Colonic mucosa (tissue), 4 donors: ENCODE measurements around the gene TH. TPM values are rescaled to one million over a fixed set of nuclear protein-coding genes. Genes with fewer than 3 reads are reported as not detected.

Experiments
- DNase-seq: peaks from one replicate; pipeline ENCODE4 v3.0.0-alpha.2; 2020
- H3K27ac ChIP-seq: fragments of 200-600 bp; one replicate; pipeline ENCODE4 v1.8.0; 2021
- H3K27me3 ChIP-seq: fragments of 200-600 bp; one replicate; pipeline ENCODE4 v1.8.0; 2021
- H3K36me3 ChIP-seq: fragments of 200-600 bp; one replicate; pipeline ENCODE4 v1.8.0; 2021
- H3K4me1 ChIP-seq: fragments of 200-600 bp; one replicate; pipeline ENCODE4 v1.8.0; 2021; ENCODE audit warnings: mild to moderate bottlenecking
- H3K4me3 ChIP-seq: fragments of 200-600 bp; one replicate; pipeline ENCODE4 v1.8.0; 2021
- H3K9ac ChIP-seq, 2 donors: one replicate each; pipeline ENCODE4 v1.7.0; 2013; ENCODE audit warnings: control low read depth in 2 of 2, low read depth in 2 of 2, low read length in 2 of 2
- H3K9me3 ChIP-seq: fragments of 200-600 bp; one replicate; pipeline ENCODE4 v1.8.0; 2021
- CTCF ChIP-seq: fragments of 200-600 bp; IDR thresholded peaks from one replicate; pipeline ENCODE4 v1.8.0; 2022; ENCODE audit warnings: antibody characterized with exemption, mild to moderate bottlenecking
- intact Hi-C: fragments of 100-400 bp; cut with DNase I; formaldehyde crosslinking; loops from one replicate; pipeline ENCODE4 v1.14.1; 2022
- total RNA-seq, 2 donors: library from RNA; stranded (reverse); fragmentation: NEBNext Ultra II Directional in 1 of 2; extraction: Animal tissue kit (Norgen Biotek cat#: 25700) in 1 of 2; gene quantifications; one replicate each; pipeline ENCODE4 v1.2.1, GENCODE V29; 2021
- donor health status: healthy.
- donor health status: DM: no; HTN: no; CAD: no.
- donor health status: DM: no; HTN: no; CAD: no.

TH gene
- total RNA-seq, 2 donors from 2014 or later = 0.15 TPM; not detected in 1

GRCh38 chr11:2210366-2211112 lies 38.9 kb upstream of the TH start:
- H3K36me3 ChIP-seq = no peaks in the 10 kb centered on the region
- H3K9ac ChIP-seq = no peak overlapping the region
- DNase-seq = peak; percentile 27
- peaks cover 3% of the 10 kb centered on the region for H3K4me1 ChIP-seq
- H3K9me3 ChIP-seq = no peaks in the 10 kb centered on the region
- no peak overlapping the region for H3K4me3 ChIP-seq
- no peaks in the 10 kb centered on the region for H3K27me3 ChIP-seq
- no peak overlapping the region for H3K27ac ChIP-seq
- intact Hi-C loops = no loop called here
- TF ChIP-seq CTCF = no peak

- H3K4me1 ChIP-seq = peaks cover 3% of the 10 kb centered on the region
- no peak for TF ChIP-seq CTCF
- no peak overlapping the region for H3K4me3 ChIP-seq
- no peak overlapping the region for H3K27ac ChIP-seq
- intact Hi-C loops = loop anchor here (10.0 kb wide), 1 partner anchor 315 kb away; no protein-coding TSS in a partner anchor
- no peak overlapping the region for H3K9ac ChIP-seq
- no peak for DNase-seq
- H3K36me3 ChIP-seq = no peaks in the 10 kb centered on the region
- H3K9me3 ChIP-seq = no peaks in the 10 kb centered on the region
- no peaks in the 10 kb centered on the region for H3K27me3 ChIP-seq
Measured at GRCh38 chr11:2209900-2210321, 38.3 kb upstream of the TH start.

- Histone ChIP-seq H3K9me3 (no peaks in the 10 kb centered on the region), H3K9ac (no peak overlapping the region), H3K4me3 (no peak overlapping the region), H3K36me3 (no peaks in the 10 kb centered on the region), H3K27me3 (no peaks in the 10 kb centered on the region), H3K27ac (no peak overlapping the region), H3K4me1 (peaks cover 3% of the 10 kb centered on the region)
- no peak for TF ChIP-seq CTCF
- intact Hi-C loops = loop anchor here (10.0 kb wide), 1 partner anchor 315 kb away; no protein-coding TSS in a partner anchor
- DNase-seq = peak; percentile 18
Measured at GRCh38 chr11:2209370-2209801, 37.8 kb upstream of the TH start.

- H3K27ac ChIP-seq = no peak overlapping the region
- H3K4me3 ChIP-seq = no peak overlapping the region
- H3K9me3 ChIP-seq = no peaks in the 10 kb centered on the region
- intact Hi-C loops = loop anchor here (10.0 kb wide), 1 partner anchor 316 kb away; no protein-coding TSS in a partner anchor
- peak; percentile 27 for DNase-seq
- no peak for TF ChIP-seq CTCF
- no peaks in the 10 kb centered on the region for H3K36me3 ChIP-seq
- H3K4me1 ChIP-seq = peaks cover 3% of the 10 kb centered on the region
- no peaks in the 10 kb centered on the region for H3K27me3 ChIP-seq
- peak overlapping the region in 1 of 2 donors; percentile 19 for H3K9ac ChIP-seq
Measured at GRCh38 chr11:2208691-2209369, 37.2 kb upstream of the TH start.

- Histone ChIP-seq H3K4me3 (no peak overlapping the region), H3K36me3 (no peaks in the 10 kb centered on the region), H3K9me3 (no peaks in the 10 kb centered on the region), H3K27me3 (no peaks in the 10 kb centered on the region), H3K27ac (no peak overlapping the region), H3K4me1 (peaks cover 4% of the 10 kb centered on the region), H3K9ac (no peak overlapping the region)
- peak; percentile 17 for DNase-seq
- no peak for TF ChIP-seq CTCF
- intact Hi-C loops = loop anchor here (10.0 kb wide), 1 partner anchor 317 kb away; no protein-coding TSS in a partner anchor
Measured at GRCh38 chr11:2207773-2208621, 36.4 kb upstream of the TH start.
